Ovary (tissue), 9 donors: Measurements from ENCODE around the gene PWP1. TPM values are rescaled to one million over a fixed set of nuclear protein-coding genes. Genes with fewer than 3 reads are reported as not detected.
A peak's percentile ranks its signal among the peaks of the same experiment; 100 is the strongest.

Experiments used
- DNase-seq, 5 donors: peaks; one replicate each; pipeline ENCODE4 v3.0.0-alpha.2; 2019 to 2020
- H3K27ac ChIP-seq, 2 donors: fragments of 200-600 bp; one replicate each; pipeline versions ENCODE4 v1.5.1 to v1.8.0; 2019 to 2022
- H3K27me3 ChIP-seq: fragments of 200-600 bp; one replicate; pipeline ENCODE4 v1.8.0; 2022
- H3K36me3 ChIP-seq: fragments of 200-600 bp; sonication (generic); one replicate; pipeline ENCODE4 v1.5.1; 2019
- H3K4me1 ChIP-seq: one replicate; pipeline ENCODE4 v1.8.1; 2013; ENCODE audit warnings: mild to moderate bottlenecking, moderate library complexity; ENCODE audit not compliant: insufficient read depth
- H3K4me3 ChIP-seq: fragments of 200-600 bp; sonication (generic); one replicate; pipeline ENCODE4 v1.5.1; 2017
- H3K9me3 ChIP-seq, 2 donors: fragments of 200-600 bp in 1 of 2; sonication (generic) in 1 of 2; one replicate each; pipeline versions ENCODE4 v1.5.1 to v1.8.1; 2013 to 2019; ENCODE audit warnings: mild to moderate bottlenecking in 1 of 2, moderate library complexity in 1 of 2
- CTCF ChIP-seq, 3 donors: fragments of 450-650 bp in 2 of 3; fragments of 200-600 bp in 1 of 3; IDR thresholded peaks; one replicate each; pipeline versions ENCODE4 v1.5.1 to v1.8.0; 2016 to 2022; ENCODE audit warnings: antibody characterized with exemption in 3 of 3, mild to moderate bottlenecking in 1 of 3
- EP300 ChIP-seq: sonication (generic); formaldehyde crosslinking; IDR thresholded peaks from one replicate; pipeline ENCODE4 v1.6.1; 2017; ENCODE audit warnings: antibody characterized with exemption
- POLR2A ChIP-seq: fragments of 450-650 bp; IDR thresholded peaks from one replicate; pipeline ENCODE4 v1.6.1; 2017; ENCODE audit warnings: antibody characterized with exemption, mild to moderate bottlenecking, moderate library complexity
- WGBS, 3 donors: extraction: QIAGEN DNeasy Blood & Tissue Kit in 1 of 3; methylation state at CpG; one replicate each; pipeline versions ENCODE4 v1.1.5 to v1.1.7; 2013 to 2017; 5-methylcytosine and 5-hydroxymethylcytosine counted together
- intact Hi-C, 4 donors: fragments of 100-400 bp; cut with DNase I; formaldehyde crosslinking; loops; one replicate each; pipeline versions ENCODE4 v1.11.0 to v1.15.1; 2022 to 2023
- polyA plus RNA-seq, 2 donors: library from polyadenylated mRNA; stranded (reverse); fragments of 200-250 nt in 1 of 2; fragments of 350-450 nt in 1 of 2; fragmentation: Illumina TruSeq in 1 of 2; extraction: RNeasy Lipid Tissue Mini Kit (QIAGEN cat#74804) in 1 of 2; gene quantifications; one replicate each; pipeline ENCODE4 v1.2.3, GENCODE V29; 2013 to 2014
- total RNA-seq, 7 donors: library from RNA; depleted of rRNA in 2 of 7; stranded (reverse); fragments of >200 nt in 2 of 7; fragmentation: NEBNext Ultra II Directional in 3 of 7; extraction: Animal tissue kit (Norgen Biotek cat#: 25700) in 3 of 7; gene quantifications; one replicate each; pipeline versions ENCODE4 v1.1.0 to v1.2.4, GENCODE V29; 2016 to 2023
- donor health status: DM: no; HTN: no; CAD: no; lungs with moderate emphysema.
- donor health status: DM: no; HTN: no; CAD: no.
- donor health status: Bipolar disorder and iron deficiency.
- donor health status: DM: yes; HTN: yes; CAD: no.
- donor health status: DM: no; HTN: no; CAD: no.
- donor health status: DM: yes; HTN: yes; CAD: no.

The PWP1 gene
- total and polyA plus RNA-seq, 9 donors, result 30.1 to 86.7 (median 34.4) TPM

GRCh38 chr12:107761502-107761904 lies 75.9 kb downstream of the PWP1 start:
- H3K27me3 ChIP-seq, result no peaks in the 10 kb centered on the region
- peaks cover 5% of the 10 kb centered on the region for H3K4me1 ChIP-seq
- no peak for DNase-seq
- 1 to 2% (median 1%) methylated on average over 12 of the region's 12 CpGs for WGBS, 3 donors
- peak overlapping the region; percentile 79 for H3K4me3 ChIP-seq
- no peaks in the 10 kb centered on the region for H3K36me3 ChIP-seq
- no peaks in the 10 kb centered on the region for H3K9me3 ChIP-seq
- no peak overlapping the region for H3K27ac ChIP-seq
- no peak for TF ChIP-seq CTCF (IDR thresholded peaks at IDR 0.05)
- no peak for TF ChIP-seq EP300
- no peak for TF ChIP-seq POLR2A
- intact Hi-C loops, result loop anchor here in 1 of 4 donors (10.0 kb wide), 1 partner anchor 753 kb away; the partner anchor contains the start of gene FICD

Other genes with a start within 250 kb of the PWP1 start
- 10 to 100 TPM; 14.4 to 30.3 (median 26.4) TPM for gene PRDM4, start 75.3 kb downstream of the PWP1 start, total RNA-seq
- gene PRDM4, start 75.3 kb downstream of the PWP1 start, polyA plus RNA-seq, result 10 to 100 TPM; 15.2 to 25.0 TPM
- gene ASCL4, start 88.9 kb downstream of the PWP1 start, total RNA-seq, result not detected
- gene ASCL4, start 88.9 kb downstream of the PWP1 start, polyA plus RNA-seq, result not detected